22Rv1 (cell line): ENCODE results near the gene PHLPP2.

Source experiments
- CTCF ChIP-seq: fragments of 450-650 bp; IDR thresholded peaks from 2 replicates; pipeline ENCODE4 v1.5.1; 2017; ENCODE audit warnings: mild to moderate bottlenecking
- ZFX ChIP-seq: fragments of 450-650 bp; IDR thresholded peaks from 2 replicates; pipeline ENCODE4 v1.6.1; 2017; ENCODE audit warnings: antibody characterized with exemption, borderline replicate concordance

GRCh38 chr16:71626858-71627213, 97.7 kb downstream of the PHLPP2 start:
- no peak for TF ChIP-seq CTCF
- no peak for TF ChIP-seq ZFX
